HepG2 (cell line): Measurements from ENCODE around the gene PSMD5. TPM values are rescaled to one million over a fixed set of nuclear protein-coding genes. Genes with fewer than 3 reads are reported as not detected.

ENCODE experiments used
- ATAC-seq: fragments of 200-7000 bp; cut with Tn5 transposase; 3 replicates; pipeline ENCODE4 v1.9.1; 2020; ENCODE audit warnings: mild to moderate bottlenecking, moderate library complexity
- BruUV-seq: library from RNA; stranded (reverse); fragments of 400-500 nt; replicated peaks from 2 replicates; lab custom pipeline; 2021; lab: Mats Ljungman, UMichigan
- CTCF ChIA-PET: fragments of 300-600 bp; formaldehyde crosslinking; extraction: SDS; loops from one replicate; lab custom pipeline; 2021; ENCODE audit warnings: low total read pairs, inconsistent platforms, low intra/inter-chr PET ratio; lab: Yijun Ruan, JAX
- POLR2A ChIA-PET: fragments of 350-600 bp; sonication (Branson Sonifier 250); formaldehyde crosslinking; loops from one replicate; lab custom pipeline; 2020; ENCODE audit warnings: antibody characterized with exemption, inconsistent platforms; lab: Yijun Ruan, JAX
- DNase-seq: peaks from one replicate; pipeline ENCODE4 v3.0.0-alpha.2; 2015; ENCODE audit warnings: low spot score
- FAIRE-seq: peaks from 3 replicates; lab custom pipeline; 2011; peaks lifted over from hg19 to GRCh38; lab: Jason Lieb, UNC
- H2AFZ ChIP-seq: one replicate; pipeline ENCODE4 v1.6.1; 2011; ENCODE audit warnings: low read length, inconsistent platforms
- H3K27ac ChIP-seq: fragments of 300-600 bp; 3 replicates; pipeline ENCODE4 v1.8.0; 2011; ENCODE audit warnings: mixed run types, mild to moderate bottlenecking, mixed read lengths, low read length, inconsistent platforms; ENCODE audit not compliant: insufficient read depth; ENCODE audit errors: extremely low read length
- H3K27me3 ChIP-seq, 2 experiments: fragments of 200-600 bp in 1 of 2; 2 replicates in 1 of 2; 3 replicates in 1 of 2; pipeline versions ENCODE4 v1.6.0 to v1.8.0; 2011; ENCODE audit warnings: low read length in 2 of 2, mild to moderate bottlenecking in 2 of 2, moderate library complexity in 2 of 2, inconsistent platforms in 1 of 2; ENCODE audit not compliant: insufficient read depth in 2 of 2, control insufficient read depth in 1 of 2
- H3K36me3 ChIP-seq, 2 experiments: fragments of 200-600 bp in 1 of 2; replicated peaks in 1 of 2; 2 replicates in 1 of 2; 3 replicates in 1 of 2; pipeline versions ENCODE4 v1.5.1 to v1.8.0; 2011; ENCODE audit warnings: low read length in 2 of 2, inconsistent platforms in 1 of 2; ENCODE audit not compliant: insufficient read depth in 2 of 2, control insufficient read depth in 1 of 2
- H3K4me1 ChIP-seq: 2 replicates; pipeline ENCODE4 v1.5.1; 2012; ENCODE audit warnings: low read length, inconsistent platforms; ENCODE audit not compliant: insufficient read depth
- H3K4me2 ChIP-seq: 2 replicates; pipeline ENCODE4 v1.6.0; 2011; ENCODE audit warnings: low read depth, low read length, inconsistent platforms
- H3K4me3 ChIP-seq, 3 experiments: fragments of 200-600 bp in 1 of 3; sonication (generic), shearing (Covaris generic) in 1 of 3; replicated peaks in 1 of 3; 2 replicates each; pipeline ENCODE4 v1.5.1; 2011 to 2016; ENCODE audit warnings: low read length in 3 of 3, inconsistent platforms in 2 of 3, low read depth in 2 of 3, mild to moderate bottlenecking in 2 of 3, control low read depth in 1 of 3, mixed read lengths in 1 of 3; ENCODE audit not compliant: insufficient read depth in 1 of 3
- H3K79me2 ChIP-seq: one replicate; pipeline ENCODE4 v1.6.1; 2011; ENCODE audit warnings: low read length, inconsistent platforms; ENCODE audit not compliant: insufficient read depth
- H3K9ac ChIP-seq: 2 replicates; pipeline ENCODE4 v1.6.0; 2011; ENCODE audit warnings: mild to moderate bottlenecking, low read depth, low read length, inconsistent platforms; ENCODE audit not compliant: insufficient read depth
- H3K9me3 ChIP-seq: 2 replicates; pipeline ENCODE4 v1.5.1; 2012; ENCODE audit warnings: mild to moderate bottlenecking, low read length
- H4K20me1 ChIP-seq: 2 replicates; pipeline ENCODE4 v1.6.0; 2011; ENCODE audit warnings: inconsistent platforms, mild to moderate bottlenecking, low read length, moderate library complexity; ENCODE audit not compliant: insufficient read depth
- CBFB ChIP-seq: sonication (generic); formaldehyde crosslinking; IDR thresholded peaks from 2 replicates; pipeline ENCODE4 v1.4.0; 2020; ENCODE audit warnings: missing genetic modification reagents
- POLR2A ChIP-seq, 2 experiments: IDR thresholded peaks; 2 replicates each; pipeline ENCODE4 v1.6.1; 2011; ENCODE audit warnings: low read depth in 2 of 2, low read length in 2 of 2, mild to moderate bottlenecking in 1 of 2, moderate library complexity in 1 of 2; ENCODE audit not compliant: insufficient read depth in 1 of 2
- SUZ12 ChIP-seq: fragments of 150-350 bp; IDR thresholded peaks from 2 replicates; pipeline ENCODE4 v1.6.1; 2014; ENCODE audit warnings: low read depth, low read length
- ZBTB10 ChIP-seq: sonication (generic); formaldehyde crosslinking; IDR thresholded peaks from 2 replicates; pipeline ENCODE4 v1.4.0; 2020; ENCODE audit warnings: missing genetic modification reagents, borderline replicate concordance
- ZBTB14 ChIP-seq: sonication (generic); formaldehyde crosslinking; IDR thresholded peaks from 2 replicates; pipeline ENCODE4 v1.4.0; 2020; ENCODE audit warnings: missing genetic modification reagents
- ZBTB39 ChIP-seq: sonication (generic); formaldehyde crosslinking; IDR thresholded peaks from 2 replicates; pipeline ENCODE4 v1.5.0; 2020; ENCODE audit warnings: missing genetic modification reagents
- ZNF567 ChIP-seq: sonication (generic); formaldehyde crosslinking; IDR thresholded peaks from 2 replicates; pipeline ENCODE4 v1.8.1; 2023; ENCODE audit warnings: mild to moderate bottlenecking, missing genetic modification reagents, borderline replicate concordance
- ZSCAN22 ChIP-seq: sonication (generic); formaldehyde crosslinking; IDR thresholded peaks from 2 replicates; pipeline ENCODE4 v1.4.0; 2020; ENCODE audit warnings: mild to moderate bottlenecking, missing genetic modification reagents
- WGBS: methylation state at CpG from one replicate; pipeline ENCODE4 v1.1.6; 2017; ENCODE audit warnings: low lambda C conversion rate; 5-methylcytosine and 5-hydroxymethylcytosine counted together
- in situ Hi-C: cut with HindIII; loops from 2 replicates; pipeline ENCODE4 v1.10.0; 2017; ENCODE audit warnings: low pct_unique_long_range_greater_than_20kb; ENCODE audit not compliant: extremely low pct_ligation_motif_present
- intact Hi-C: fragments of 100-400 bp; cut with micrococcal nuclease; formaldehyde crosslinking; loops from one replicate; pipeline ENCODE4 v1.10.0; 2022; ENCODE audit not compliant: unreplicated experiment
- polyA plus RNA-seq, 8 experiments: library from polyadenylated mRNA; depleted of rRNA in 3 of 8; stranded (reverse) in 7 of 8; unstranded in 1 of 8; fragments of >200 nt; fragmentation: Illumina TruSeq in 4 of 8; extraction: Trizol in 4 of 8; gene quantifications; 2 replicates each; pipeline versions ENCODE4 v1.2.1 to v1.2.3, GENCODE V29; 2011 to 2016; ENCODE audit warnings: low read depth in 4 of 8, missing spikeins in 1 of 8, mixed read lengths in 1 of 8; ENCODE audit not compliant: insufficient read depth in 1 of 8
- total RNA-seq, 5 experiments: library from RNA; depleted of rRNA; stranded (reverse); fragments of >200 nt; fragmentation: Illumina TruSeq; extraction: Trizol; gene quantifications; 2 replicates each; pipeline ENCODE4 v1.2.3, GENCODE V29; 2016; ENCODE audit warnings: low read depth in 1 of 5

Gene PSMD5
- total and polyA plus RNA-seq, 2 of the 13 experiments (the other 11 are each of a cell fraction or from before 2014, with no cell fraction given) = 12.7 to 18.1 TPM

DNA sequence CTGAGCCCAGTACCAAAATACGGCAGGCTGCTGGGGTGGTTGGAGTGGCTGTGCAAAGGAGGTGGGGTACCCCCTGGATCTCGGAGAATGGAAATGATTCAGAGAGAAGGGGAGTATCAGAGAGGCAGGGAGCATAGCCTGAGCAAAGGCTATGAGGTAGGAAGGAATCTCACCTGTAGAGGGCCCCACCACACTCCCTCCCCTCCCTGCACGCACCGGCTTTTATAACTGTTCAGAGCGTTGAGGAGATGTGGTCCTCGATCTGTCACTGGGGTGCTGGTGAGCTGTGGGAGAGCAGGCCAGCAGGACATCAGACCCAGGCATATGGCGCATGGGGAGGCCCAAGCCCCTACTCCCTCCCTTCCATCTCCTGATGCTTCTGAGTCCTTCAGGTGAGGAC is 21.1 kb upstream of the PSMD5 start:
- intact Hi-C loops (no loop called here), in situ Hi-C loops (no loop called here)
- Histone ChIP-seq H3K79me2 (no peaks in the 10 kb centered on the region), H3K9me3 (no peaks in the 10 kb centered on the region), H3K4me1 (no peaks in the 10 kb centered on the region), H2AFZ (no peak overlapping the region), H3K27ac (no peak overlapping the region), H3K27me3 (no peaks in the 10 kb centered on the region), H4K20me1 (no peaks in the 10 kb centered on the region), H3K36me3 (peaks cover 40 to 74% of the 10 kb centered on the region in 2 experiments), H3K9ac (no peak overlapping the region), H3K4me3 (no peak overlapping the region), H3K4me2 (no peak overlapping the region)
- POLR2A ChIA-PET = no interaction called here
- no peak for FAIRE-seq
- no peak for DNase-seq
- ATAC-seq = 0 out of 3 replicates have a peak, but pooled peaks have one; percentile 16
- TF ChIP-seq POLR2A (IDR thresholded peaks at IDR 0.05; ENCODE audit: insufficient read depth in 1 of 2, low read depth in 2 of 2, low read length in 2 of 2) (0 out of 4 replicates have a peak, but pooled peaks of 1 of the 2 experiments have one; percentile 7), ZBTB39 (CRISPR knock-in tag) (no peak)
- WGBS = 95% methylated on average over 6 of the region's 7 CpGs
- CTCF ChIA-PET = no interaction called here
- BruUV-seq = no TSS peak

DNA sequence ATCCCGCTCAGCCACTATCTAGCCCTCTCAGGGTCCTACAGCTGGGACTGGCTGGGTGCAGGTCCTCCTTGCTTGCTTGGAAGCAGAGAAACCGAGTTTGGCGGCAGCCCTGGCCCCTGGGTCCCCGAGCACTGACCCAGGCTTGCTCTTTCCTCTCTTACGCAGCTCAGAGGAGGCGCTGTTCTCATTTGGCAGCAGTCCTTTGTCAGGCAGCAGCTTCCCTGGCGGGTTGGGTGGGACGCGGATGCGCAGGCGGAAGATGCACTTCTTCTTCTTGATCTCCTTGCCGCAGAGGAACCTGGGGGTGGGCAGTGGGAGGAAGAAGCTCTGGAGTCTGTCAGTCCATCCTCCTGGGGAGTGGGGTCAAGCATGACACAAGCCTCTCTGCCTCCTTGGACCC is 19.7 kb upstream of the PSMD5 start:
- CTCF ChIA-PET = no interaction called here
- FAIRE-seq = no peak
- Histone ChIP-seq H3K4me2 (no peak overlapping the region), H3K9ac (no peak overlapping the region), H3K27ac (no peak overlapping the region), H3K79me2 (no peaks in the 10 kb centered on the region), H3K27me3 (no peaks in the 10 kb centered on the region), H4K20me1 (no peaks in the 10 kb centered on the region), H3K9me3 (no peaks in the 10 kb centered on the region), H2AFZ (no peak overlapping the region), H3K36me3 (peaks cover 41 to 82% of the 10 kb centered on the region in 2 experiments), H3K4me1 (no peaks in the 10 kb centered on the region), H3K4me3 (no peak overlapping the region)
- no TSS peak for BruUV-seq
- TF ChIP-seq ZBTB10 (CRISPR knock-in tag) = no peak
- no peak for TF ChIP-seq ZSCAN22 (CRISPR knock-in tag)
- no peak for TF ChIP-seq CBFB (CRISPR knock-in tag)
- no peak for TF ChIP-seq ZNF567 (CRISPR knock-in tag)
- TF ChIP-seq ZBTB14 (CRISPR knock-in tag) = no peak
- TF ChIP-seq SUZ12 = no peak
- intact Hi-C loops (no loop called here), in situ Hi-C loops (no loop called here)
- POLR2A ChIA-PET = no interaction called here
- WGBS = 96% methylated on average over 12 of the region's 12 CpGs
- DNase-seq = no peak
- no peak for ATAC-seq
